ENCODE measurements around the gene LPP.
"Not testable (repeated sequence)": the region's sequence is repeated elsewhere in the genome, so short reads cannot be mapped to it uniquely, and the experiment has no call there.

Gene LPP

GRCh38 chr3:188608401-188608800, 454.4 kb downstream of the LPP start:
- no peak for DNase-seq
- H3K9me3 Mint-ChIP-seq, result peaks cover 8% of the 10 kb centered on the region
- H3K4me1 Mint-ChIP-seq (ENCODE audit: low read depth), result peaks cover 20% of the 10 kb centered on the region
- peaks cover 33% of the 10 kb centered on the region for H3K36me3 Mint-ChIP-seq (ENCODE audit: low read depth)
- no peak overlapping the region for H3K4me3 Mint-ChIP-seq
- H3K27me3 Mint-ChIP-seq, result no peaks in the 10 kb centered on the region
- H3K27ac Mint-ChIP-seq, result no peak overlapping the region

GRCh38 chr3:188613721-188614120, 459.8 kb downstream of the LPP start:
- DNase-seq; H3K4me1 Mint-ChIP-seq (ENCODE audit: low read depth); H3K4me3 Mint-ChIP-seq; H3K27me3 Mint-ChIP-seq; H3K9me3 Mint-ChIP-seq; H3K27ac Mint-ChIP-seq: not testable (repeated sequence)
- H3K36me3 Mint-ChIP-seq (ENCODE audit: low read depth), result peaks cover 35% of the 10 kb centered on the region

- Mint-ChIP-seq H3K4me1 (ENCODE audit: low read depth) (peaks cover 8% of the 10 kb centered on the region), H3K4me3 (no peak overlapping the region), H3K9me3 (no peaks in the 10 kb centered on the region), H3K36me3 (ENCODE audit: low read depth) (peaks cover 9% of the 10 kb centered on the region), H3K27ac (no peak overlapping the region), H3K27me3 (no peaks in the 10 kb centered on the region)
- DNase-seq, result no peak
Observed at GRCh38 chr3:188617270-188617669, 463.3 kb downstream of the LPP start.

GRCh38 chr3:188617988-188618701, 464.2 kb downstream of the LPP start:
- Mint-ChIP-seq H3K36me3 (ENCODE audit: low read depth) (peaks cover 9% of the 10 kb centered on the region), H3K9me3 (no peaks in the 10 kb centered on the region), H3K27ac (no peak overlapping the region), H3K4me1 (ENCODE audit: low read depth) (peaks cover 8% of the 10 kb centered on the region), H3K27me3 (no peaks in the 10 kb centered on the region), H3K4me3 (no peak overlapping the region)
- no peak for DNase-seq

- no peaks in the 10 kb centered on the region for H3K27me3 Mint-ChIP-seq
- H3K4me1 Mint-ChIP-seq (ENCODE audit: low read depth), result peaks cover 8% of the 10 kb centered on the region
- no peak overlapping the region for H3K4me3 Mint-ChIP-seq
- H3K9me3 Mint-ChIP-seq, result no peaks in the 10 kb centered on the region
- H3K36me3 Mint-ChIP-seq (ENCODE audit: low read depth), result peaks cover 4% of the 10 kb centered on the region
- no peak overlapping the region for H3K27ac Mint-ChIP-seq
- DNase-seq, result no peak
Observed at GRCh38 chr3:188620752-188621151, 466.8 kb downstream of the LPP start.

- Mint-ChIP-seq H3K36me3 (ENCODE audit: low read depth) (peaks cover 2% of the 10 kb centered on the region), H3K27me3 (no peaks in the 10 kb centered on the region), H3K4me1 (ENCODE audit: low read depth) (peaks cover 26% of the 10 kb centered on the region), H3K27ac (no peak overlapping the region), H3K9me3 (peaks cover 6% of the 10 kb centered on the region), H3K4me3 (no peak overlapping the region)
- no peak for DNase-seq
Observed at GRCh38 chr3:188624384-188624783, 470.4 kb downstream of the LPP start.

GRCh38 chr3:188624828-188625227, 470.9 kb downstream of the LPP start:
- H3K27me3 Mint-ChIP-seq, result no peaks in the 10 kb centered on the region
- DNase-seq, result no peak
- H3K4me3 Mint-ChIP-seq, result no peak overlapping the region
- H3K27ac Mint-ChIP-seq, result no peak overlapping the region
- peaks cover 6% of the 10 kb centered on the region for H3K9me3 Mint-ChIP-seq
- H3K36me3 Mint-ChIP-seq (ENCODE audit: low read depth), result peaks cover 2% of the 10 kb centered on the region
- peaks cover 26% of the 10 kb centered on the region for H3K4me1 Mint-ChIP-seq (ENCODE audit: low read depth)

GRCh38 chr3:188627652-188628051, 473.7 kb downstream of the LPP start:
- peaks cover 22% of the 10 kb centered on the region for H3K4me1 Mint-ChIP-seq (ENCODE audit: low read depth)
- H3K9me3 Mint-ChIP-seq, result peaks cover 9% of the 10 kb centered on the region
- no peak for DNase-seq
- H3K36me3 Mint-ChIP-seq (ENCODE audit: low read depth), result peaks cover 4% of the 10 kb centered on the region
- no peak overlapping the region for H3K4me3 Mint-ChIP-seq
- H3K27ac Mint-ChIP-seq, result peak overlapping the region; percentile 51
- no peaks in the 10 kb centered on the region for H3K27me3 Mint-ChIP-seq

GRCh38 chr3:188631291-188632010, 477.5 kb downstream of the LPP start:
- no peak for DNase-seq
- Mint-ChIP-seq H3K36me3 (ENCODE audit: low read depth) (peaks cover 9% of the 10 kb centered on the region), H3K4me1 (ENCODE audit: low read depth) (peaks cover 22% of the 10 kb centered on the region), H3K27ac (no peak overlapping the region), H3K27me3 (no peaks in the 10 kb centered on the region), H3K9me3 (peaks cover 12% of the 10 kb centered on the region), H3K4me3 (no peak overlapping the region)

- Mint-ChIP-seq H3K4me3 (no peak overlapping the region), H3K27ac (no peak overlapping the region), H3K4me1 (ENCODE audit: low read depth) (peaks cover 12% of the 10 kb centered on the region), H3K27me3 (no peaks in the 10 kb centered on the region), H3K36me3 (ENCODE audit: low read depth) (peaks cover 12% of the 10 kb centered on the region), H3K9me3 (peaks cover 12% of the 10 kb centered on the region)
- no peak for DNase-seq
Observed at GRCh38 chr3:188633206-188633605, 479.2 kb downstream of the LPP start.

GRCh38 chr3:188634285-188634684, 480.3 kb downstream of the LPP start:
- no peak overlapping the region for H3K4me3 Mint-ChIP-seq
- H3K27ac Mint-ChIP-seq, result no peak overlapping the region
- H3K9me3 Mint-ChIP-seq, result peaks cover 7% of the 10 kb centered on the region
- peaks cover 11% of the 10 kb centered on the region for H3K36me3 Mint-ChIP-seq (ENCODE audit: low read depth)
- DNase-seq, result no peak
- peaks cover 3% of the 10 kb centered on the region for H3K4me1 Mint-ChIP-seq (ENCODE audit: low read depth)
- H3K27me3 Mint-ChIP-seq, result no peaks in the 10 kb centered on the region

GRCh38 chr3:188635258-188636042, 481.5 kb downstream of the LPP start:
- H3K27ac Mint-ChIP-seq, result no peak overlapping the region
- H3K27me3 Mint-ChIP-seq, result no peaks in the 10 kb centered on the region
- peaks cover 4% of the 10 kb centered on the region for H3K9me3 Mint-ChIP-seq
- H3K4me3 Mint-ChIP-seq, result no peak overlapping the region
- peaks cover 9% of the 10 kb centered on the region for H3K36me3 Mint-ChIP-seq (ENCODE audit: low read depth)
- H3K4me1 Mint-ChIP-seq (ENCODE audit: low read depth), result peaks cover 3% of the 10 kb centered on the region
- no peak for DNase-seq

- H3K9me3 Mint-ChIP-seq; H3K27ac Mint-ChIP-seq; H3K36me3 Mint-ChIP-seq (ENCODE audit: low read depth); H3K27me3 Mint-ChIP-seq; H3K4me3 Mint-ChIP-seq; H3K4me1 Mint-ChIP-seq (ENCODE audit: low read depth); DNase-seq: not testable (repeated sequence)
Observed at GRCh38 chr3:188636292-188636691, 482.3 kb downstream of the LPP start.

GRCh38 chr3:188641076-188641475, 487.1 kb downstream of the LPP start:
- Mint-ChIP-seq H3K36me3 (ENCODE audit: low read depth) (peaks cover 4% of the 10 kb centered on the region), H3K27me3 (no peaks in the 10 kb centered on the region), H3K4me1 (ENCODE audit: low read depth) (no peaks in the 10 kb centered on the region), H3K4me3 (no peak overlapping the region), H3K27ac (no peak overlapping the region), H3K9me3 (no peaks in the 10 kb centered on the region)
- no peak for DNase-seq

- H3K9me3 Mint-ChIP-seq, result no peaks in the 10 kb centered on the region
- no peak overlapping the region for H3K27ac Mint-ChIP-seq
- no peak for DNase-seq
- H3K4me1 Mint-ChIP-seq (ENCODE audit: low read depth), result peaks cover 4% of the 10 kb centered on the region
- H3K27me3 Mint-ChIP-seq, result no peaks in the 10 kb centered on the region
- no peaks in the 10 kb centered on the region for H3K36me3 Mint-ChIP-seq (ENCODE audit: low read depth)
- no peak overlapping the region for H3K4me3 Mint-ChIP-seq
Observed at GRCh38 chr3:188643736-188644135, 489.8 kb downstream of the LPP start.

Measured in activated T-cell treated with anti-CD3 and anti-CD28 coated beads, Interleukin-2, amount 50 U/mL, for 24 hours (primary cell).